K562 (cell line): Measurements from ENCODE around the gene CBFA2T2. TPM values are rescaled to one million over a fixed set of nuclear protein-coding genes. Genes with fewer than 3 reads are reported as not detected.

ENCODE experiments used
- CHD7 ChIP-seq: fragments of 200-600 bp; sonication (generic); IDR thresholded peaks from one replicate; pipeline ENCODE4 v1.6.1; 2012; ENCODE audit warnings: mild to moderate bottlenecking, low read depth, low read length, inconsistent platforms
- CTCF ChIP-seq, 3 experiments: IDR thresholded peaks in 2 of 3; conservative IDR thresholded peaks in 1 of 3; 2 replicates each; pipeline ENCODE4 v1.5.1; 2011 to 2012; ENCODE audit warnings: low read length in 3 of 3, mild to moderate bottlenecking in 3 of 3, control low read depth in 2 of 3, improper control_type of control experiment in 1 of 3, inconsistent platforms in 1 of 3, low read depth in 1 of 3, mixed read lengths in 1 of 3, moderate library complexity in 1 of 3; ENCODE audit not compliant: insufficient read depth in 2 of 3
- MCM2 ChIP-seq: fragments of 450-650 bp; IDR thresholded peaks from 2 replicates; pipeline ENCODE4 v1.6.1; 2017; ENCODE audit warnings: low read depth, mild to moderate bottlenecking
- PCBP2 ChIP-seq: fragments of 200-400 bp; formaldehyde crosslinking; IDR thresholded peaks from 2 replicates; pipeline ENCODE4 v1.6.1; 2018; ENCODE audit warnings: low read length, low read depth, mild to moderate bottlenecking, moderate library complexity; ENCODE audit not compliant: poor library complexity, severe bottlenecking
- PHTF2 ChIP-seq: fragments of 250-450 bp; sonication (Bioruptor Pico); IDR thresholded peaks from 2 replicates; pipeline ENCODE4 v1.5.0; 2021; ENCODE audit warnings: mild to moderate bottlenecking
- PURB ChIP-seq: sonication (generic); formaldehyde crosslinking; IDR thresholded peaks from 2 replicates; pipeline ENCODE4 v1.9.0; 2021; ENCODE audit warnings: low read depth, mild to moderate bottlenecking, missing genetic modification reagents
- SMAD2 ChIP-seq: fragments of 150-350 bp; IDR thresholded peaks from 2 replicates; pipeline ENCODE4 v1.6.1; 2014; ENCODE audit warnings: low read depth, mild to moderate bottlenecking, low read length
- ZNF133 ChIP-seq: fragments of 250-450 bp; sonication (Bioruptor Pico); IDR thresholded peaks from 2 replicates; pipeline ENCODE4 v1.4.0; 2020; ENCODE audit warnings: mild to moderate bottlenecking
- ZNF280A ChIP-seq: fragments of 450-650 bp; IDR thresholded peaks from 2 replicates; pipeline ENCODE4 v1.6.1; 2018; ENCODE audit warnings: mild to moderate bottlenecking, low read depth; ENCODE audit not compliant: partially characterized antibody
- polyA plus RNA-seq, 8 experiments: library from polyadenylated mRNA; depleted of rRNA in 4 of 8; stranded (reverse) in 5 of 8; unstranded in 3 of 8; fragments of >200 nt; fragmentation: Nextera tagmentation in 2 of 8; fragmentation: Illumina TruSeq in 1 of 8; extraction: Ambion mirVana in 2 of 8; extraction: Trizol in 1 of 8; gene quantifications; 2 replicates each; pipeline versions ENCODE4 v1.2.1 to v1.2.3, GENCODE V29; 2011 to 2014; ENCODE audit warnings: inconsistent platforms in 1 of 8, missing spikeins in 1 of 8
- total RNA-seq, 7 experiments: library from RNA; depleted of rRNA in 6 of 7; stranded (reverse); fragments of >200 nt in 6 of 7; fragmentation: Illumina TruSeq in 2 of 7; extraction: Trizol in 2 of 7; gene quantifications; 2 replicates each; pipeline versions ENCODE4 v1.2.1 to v1.2.3, GENCODE V29; 2011 to 2021; ENCODE audit warnings: low replicate concordance in 1 of 7
- TF ChIP-seq, protein P1 (sequence below): fragments of 450-650 bp; IDR thresholded peaks from 2 replicates; pipeline ENCODE4 v1.6.1; 2016; ENCODE audit warnings: borderline replicate concordance

The CBFA2T2 gene
- total and polyA plus RNA-seq, 9 of the 15 experiments (the other 6 are each of a cell fraction or from before 2014, with no cell fraction given) = 0.27 to 9.6 (median 5.8) TPM

DNA sequence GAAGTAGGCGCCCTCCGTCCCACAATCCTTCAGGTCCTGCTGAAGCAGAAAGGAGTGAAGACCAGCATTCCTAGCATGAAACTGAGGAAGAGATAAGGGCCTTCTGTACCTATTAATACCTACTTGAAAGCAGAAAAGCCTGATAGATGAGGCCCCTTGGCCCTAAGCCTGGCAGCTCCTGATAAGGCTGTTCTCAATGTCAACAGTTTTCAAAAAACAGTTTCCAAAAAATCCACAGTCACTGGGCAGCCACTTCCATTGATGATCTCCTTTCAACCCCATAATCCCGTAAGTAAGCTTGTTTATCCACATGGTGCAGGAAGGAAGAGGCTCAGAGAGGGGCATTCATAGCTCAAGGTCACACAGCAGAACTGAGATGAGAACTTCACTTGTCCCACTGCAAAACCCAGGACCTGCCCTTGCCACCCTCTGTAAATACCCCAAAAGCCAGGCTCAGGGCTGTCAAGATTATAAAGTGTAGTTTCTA is 199.1 kb downstream of the CBFA2T2 start (continued):
- no peak for TF ChIP-seq CTCF (IDR thresholded peaks at IDR 0.05 in 2 of 3, conservative IDR thresholded peaks at IDR 0.05 in 1 of 3; ENCODE audit: insufficient read depth in 2 of 3, low read depth in 1 of 3, low read length in 3 of 3)
- TF ChIP-seq MCM2 = no peak
- TF ChIP-seq CHD7 = no peak
- TF ChIP-seq PCBP2 = no peak
- no peak for TF ChIP-seq ZNF280A
- TF ChIP-seq, protein P1, sequence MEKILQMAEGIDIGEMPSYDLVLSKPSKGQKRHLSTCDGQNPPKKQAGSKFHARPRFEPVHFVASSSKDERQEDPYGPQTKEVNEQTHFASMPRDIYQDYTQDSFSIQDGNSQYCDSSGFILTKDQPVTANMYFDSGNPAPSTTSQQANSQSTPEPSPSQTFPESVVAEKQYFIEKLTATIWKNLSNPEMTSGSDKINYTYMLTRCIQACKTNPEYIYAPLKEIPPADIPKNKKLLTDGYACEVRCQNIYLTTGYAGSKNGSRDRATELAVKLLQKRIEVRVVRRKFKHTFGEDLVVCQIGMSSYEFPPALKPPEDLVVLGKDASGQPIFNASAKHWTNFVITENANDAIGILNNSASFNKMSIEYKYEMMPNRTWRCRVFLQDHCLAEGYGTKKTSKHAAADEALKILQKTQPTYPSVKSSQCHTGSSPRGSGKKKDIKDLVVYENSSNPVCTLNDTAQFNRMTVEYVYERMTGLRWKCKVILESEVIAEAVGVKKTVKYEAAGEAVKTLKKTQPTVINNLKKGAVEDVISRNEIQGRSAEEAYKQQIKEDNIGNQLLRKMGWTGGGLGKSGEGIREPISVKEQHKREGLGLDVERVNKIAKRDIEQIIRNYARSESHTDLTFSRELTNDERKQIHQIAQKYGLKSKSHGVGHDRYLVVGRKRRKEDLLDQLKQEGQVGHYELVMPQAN = no peak
- TF ChIP-seq PURB = no peak
- TF ChIP-seq PHTF2 (CRISPR knock-in tag) = no peak
- no peak for TF ChIP-seq ZNF133 (CRISPR knock-in tag)
- no peak for TF ChIP-seq SMAD2
